Measurements from ENCODE around the gene TRIM31. TPM values are rescaled to one million over a fixed set of nuclear protein-coding genes. Genes with fewer than 3 reads are reported as not detected.

The TRIM31 gene
- total RNA-seq, 1 experiment from 2014 or later = 0.13 TPM

- TF ChIP-seq HMGXB4 (CRISPR knock-in tag; IDR thresholded peaks at IDR 0.05) = peak; percentile 68; the same call in 1 of the 2 replicates
These were observed 36.8 kb downstream of the TRIM31 start (continued) for GRCh38 chr6:30075790-30076732.

- H3K27me3 Mint-ChIP-seq (ENCODE audit: low read depth) = peaks cover 94% of the 10 kb centered on the region
- peak within 1 kb of the TSS; percentile 47 for H3K27ac Mint-ChIP-seq
- peak; percentile 28 for DNase-seq (ENCODE audit: low spot score)
- ATAC-seq = peak; percentile 2
- no peaks in the 10 kb centered on the region; the same call in none of the 2 replicates for H3K36me3 Mint-ChIP-seq
- peak within 1 kb of the TSS; percentile 96 for H3K4me3 Mint-ChIP-seq
- ChIA-PET POLR2A (interaction anchor here (0.9 to 2.1 kb wide), 3 partner anchors 14 to 252 kb away, joined by 3 to 8 read pairs (median 7); partner anchors contain the start of genes POLR1H and TRIM39), CTCF (interaction anchor here (0.5 to 4.4 kb wide), 10 partner anchors 9 to 422 kb away, joined by 3 to 69 read pairs (median 10); partner anchors contain the start of genes POLR1H and PPP1R11)
- H3K9me3 Mint-ChIP-seq = no peaks in the 10 kb centered on the region
- peaks cover 32% of the 10 kb centered on the region for H3K4me1 Mint-ChIP-seq
- TF ChIP-seq TEAD4 (CRISPR knock-in tag; IDR thresholded peaks at IDR 0.05) (no peak), ESRRA (CRISPR knock-in tag; IDR thresholded peaks at IDR 0.05; ENCODE audit: borderline replicate concordance) (no peak), ZNF317 (CRISPR knock-in tag; IDR thresholded peaks at IDR 0.05; ENCODE audit: borderline replicate concordance, low read depth) (no peak), NR3C1 (CRISPR knock-in tag; conservative IDR thresholded peaks at IDR 0.05; ENCODE audit: low read depth) (no peak), HMGA2 (CRISPR knock-in tag; IDR thresholded peaks at IDR 0.05) (no peak), E2F4 (CRISPR knock-in tag; IDR thresholded peaks at IDR 0.05; ENCODE audit: borderline replicate concordance, low read depth) (0 out of 2 replicates have a peak, but pooled peaks have one; percentile 20), MYBL2 (CRISPR knock-in tag; IDR thresholded peaks at IDR 0.05) (0 out of 2 replicates have a peak, but pooled peaks have one; percentile 14), ZMAT4 (CRISPR knock-in tag; IDR thresholded peaks at IDR 0.05) (no peak), TEAD1 (CRISPR knock-in tag; IDR thresholded peaks at IDR 0.05) (no peak), FOXP1 (CRISPR knock-in tag; IDR thresholded peaks at IDR 0.05; ENCODE audit: borderline replicate concordance) (0 out of 2 replicates have a peak, but pooled peaks have one; percentile 37), RORB (CRISPR knock-in tag; IDR thresholded peaks at IDR 0.05) (no peak), USF2 (CRISPR knock-in tag; IDR thresholded peaks at IDR 0.05) (no peak), ATF3 (CRISPR knock-in tag; conservative IDR thresholded peaks at IDR 0.05) (no peak), ATF2 (CRISPR knock-in tag; IDR thresholded peaks at IDR 0.05; ENCODE audit: borderline replicate concordance, low read depth) (no peak), ZBTB43 (CRISPR knock-in tag; IDR thresholded peaks at IDR 0.05) (no peak; the same call in 1 of the 2 replicates), HMGXB4 (CRISPR knock-in tag; IDR thresholded peaks at IDR 0.05) (no peak), ETV6 (CRISPR knock-in tag; IDR thresholded peaks at IDR 0.05) (no peak), NFE2L1 (CRISPR knock-in tag; IDR thresholded peaks at IDR 0.05) (no peak), MXD4 (CRISPR knock-in tag; IDR thresholded peaks at IDR 0.05; ENCODE audit: borderline replicate concordance) (no peak)
These were observed 37.6 kb downstream of the TRIM31 start, which contains the start of gene RNF39 for GRCh38 chr6:30075094-30075789. RNF39 (minus strand) TSS chr6:30075769; CDS start chr6:30075585, 184 bp downstream.
